Kidney capillary endothelial cell (primary cell): ENCODE results near the gene RASAL1.

Experiments used
- DNase-seq: peaks from one replicate; pipeline ENCODE4 v3.0.0-alpha.2; 2018; ENCODE audit warnings: low spot score

Gene RASAL1

GRCh38 chr12:113071135-113072112 is 64.1 kb downstream of the RASAL1 start:
- no peak for DNase-seq

GRCh38 chr12:113070117-113070906 is 65.2 kb downstream of the RASAL1 start:
- no peak for DNase-seq

- DNase-seq, result no peak
Observed at GRCh38 chr12:113069751-113070116, 65.8 kb downstream of the RASAL1 start.

GRCh38 chr12:113069149-113069548 is 66.4 kb downstream of the RASAL1 start:
- no peak for DNase-seq

GRCh38 chr12:113067987-113068935 is 67.3 kb downstream of the RASAL1 start:
- DNase-seq, result no peak

GRCh38 chr12:113066813-113067400 is 68.7 kb downstream of the RASAL1 start:
- no peak for DNase-seq

GRCh38 chr12:113065126-113066007 is 70.2 kb downstream of the RASAL1 start:
- DNase-seq, result no peak

GRCh38 chr12:113064395-113065125 is 71.0 kb downstream of the RASAL1 start:
- no peak for DNase-seq

GRCh38 chr12:113063396-113064350 is 71.9 kb downstream of the RASAL1 start:
- DNase-seq, result no peak

- no peak for DNase-seq
Observed at GRCh38 chr12:113062502-113063395, 72.8 kb downstream of the RASAL1 start.

- DNase-seq, result no peak
Observed at GRCh38 chr12:113061061-113061694, 74.4 kb downstream of the RASAL1 start.

- no peak for DNase-seq
Observed at GRCh38 chr12:113060336-113060960, 75.1 kb downstream of the RASAL1 start.

GRCh38 chr12:113059071-113059595 is 76.4 kb downstream of the RASAL1 start:
- no peak for DNase-seq

- DNase-seq, result no peak
Observed at GRCh38 chr12:113058553-113058952, 77.0 kb downstream of the RASAL1 start.

GRCh38 chr12:113057565-113058485 is 77.7 kb downstream of the RASAL1 start:
- no peak for DNase-seq
